HEK293 (cell line): ENCODE results near the gene MOV10L1.

Experiments used
- CTCF ChIA-PET: fragments of 350-600 bp; formaldehyde crosslinking; extraction: SDS; loops from one replicate; lab custom pipeline; 2021; ENCODE audit warnings: antibody characterized with exemption; lab: Yijun Ruan, JAX
- POLR2A ChIA-PET: fragments of 300-600 bp; formaldehyde crosslinking; extraction: SDS; loops from one replicate; lab custom pipeline; 2020; ENCODE audit warnings: antibody characterized with exemption, inconsistent platforms; lab: Yijun Ruan, JAX
- H3K27ac ChIP-seq: fragments of 200-500 bp; sonication (Bioruptor generic); 2 replicates; pipeline ENCODE4 v1.5.1; 2014; ENCODE audit warnings: low read depth, low read length, control low read depth, inconsistent platforms; ENCODE audit errors: extremely low read depth
- H3K36me3 ChIP-seq, 2 experiments: fragments of 200-500 bp in 1 of 2; sonication (Bioruptor generic) in 1 of 2; 1 replicate in 1 of 2; 2 replicates in 1 of 2; pipeline ENCODE4 v1.5.1; 2014 to 2017; ENCODE audit warnings: inconsistent platforms in 2 of 2, low read length in 2 of 2; ENCODE audit not compliant: control insufficient read depth in 2 of 2, insufficient read depth in 1 of 2
- H3K4me1 ChIP-seq: fragments of 200-500 bp; sonication (Bioruptor generic); 2 replicates; pipeline ENCODE4 v1.5.1; 2014; ENCODE audit warnings: mild to moderate bottlenecking, low read length, inconsistent platforms; ENCODE audit not compliant: control insufficient read depth, insufficient read depth
- H3K4me3 ChIP-seq: 2 replicates; pipeline ENCODE4 v1.5.1; 2011; ENCODE audit warnings: low read depth, mild to moderate bottlenecking, control low read depth, low read length, moderate library complexity
- H3K9me3 ChIP-seq: fragments of 200-500 bp; sonication (Bioruptor generic); 2 replicates; pipeline ENCODE4 v1.5.1; 2014; ENCODE audit warnings: low read depth, low read length, inconsistent platforms; ENCODE audit not compliant: control insufficient read depth, insufficient read depth
- AEBP2 ChIP-seq: fragments of 450-650 bp; formaldehyde crosslinking; IDR thresholded peaks from 2 replicates; pipeline ENCODE4 v1.5.1; 2016; ENCODE audit warnings: missing biosample characterization, missing genetic modification characterization, borderline replicate concordance
- EGR2 ChIP-seq: fragments of 450-650 bp; formaldehyde crosslinking; IDR thresholded peaks from 2 replicates; pipeline ENCODE4 v1.5.1; 2016; ENCODE audit warnings: low read depth, missing biosample characterization, missing genetic modification characterization
- GLIS2 ChIP-seq: fragments of 450-650 bp; formaldehyde crosslinking; IDR thresholded peaks from 2 replicates; pipeline ENCODE4 v1.5.1; 2016; ENCODE audit warnings: missing biosample characterization, missing genetic modification characterization
- RBAK ChIP-seq: fragments of 450-650 bp; formaldehyde crosslinking; IDR thresholded peaks from 2 replicates; pipeline ENCODE4 v1.5.1; 2016; ENCODE audit warnings: missing biosample characterization, missing genetic modification characterization
- ZBTB10 ChIP-seq: fragments of 450-650 bp; formaldehyde crosslinking; IDR thresholded peaks from 2 replicates; pipeline ENCODE4 v1.5.1; 2016; ENCODE audit warnings: missing biosample characterization, missing genetic modification characterization
- ZBTB49 ChIP-seq: fragments of 450-650 bp; formaldehyde crosslinking; IDR thresholded peaks from 2 replicates; pipeline ENCODE4 v1.5.1; 2016; ENCODE audit warnings: missing biosample characterization, missing genetic modification characterization, low read depth
- ZNF146 ChIP-seq: fragments of 450-650 bp; formaldehyde crosslinking; IDR thresholded peaks from 2 replicates; pipeline ENCODE4 v1.5.1; 2016; ENCODE audit warnings: missing biosample characterization, missing genetic modification characterization
- ZNF157 ChIP-seq: fragments of 450-650 bp; formaldehyde crosslinking; IDR thresholded peaks from 2 replicates; pipeline ENCODE4 v1.5.1; 2016; ENCODE audit warnings: missing biosample characterization, missing genetic modification characterization
- ZNF302 ChIP-seq: fragments of 450-650 bp; formaldehyde crosslinking; IDR thresholded peaks from 2 replicates; pipeline ENCODE4 v1.5.1; 2016; ENCODE audit warnings: missing biosample characterization, missing genetic modification characterization, low read depth
- ZNF354C ChIP-seq: fragments of 450-650 bp; formaldehyde crosslinking; IDR thresholded peaks from 2 replicates; pipeline ENCODE4 v1.5.1; 2016; ENCODE audit warnings: missing biosample characterization, missing genetic modification characterization, low read depth, borderline replicate concordance
- ZNF391 ChIP-seq: fragments of 450-650 bp; formaldehyde crosslinking; IDR thresholded peaks from 2 replicates; pipeline ENCODE4 v1.5.1; 2016; ENCODE audit warnings: low read depth, missing biosample characterization, missing genetic modification characterization, borderline replicate concordance
- ZNF473 ChIP-seq: fragments of 450-650 bp; formaldehyde crosslinking; IDR thresholded peaks from 2 replicates; pipeline ENCODE4 v1.5.1; 2017; ENCODE audit warnings: missing biosample characterization, missing genetic modification characterization
- ZNF777 ChIP-seq: fragments of 450-650 bp; formaldehyde crosslinking; IDR thresholded peaks from 2 replicates; pipeline ENCODE4 v1.5.1; 2017; ENCODE audit warnings: missing biosample characterization, missing genetic modification characterization, borderline replicate concordance

Gene MOV10L1

GRCh38 chr22:50041361-50042065 lies 48.3 kb upstream of the MOV10L1 start:
- TF ChIP-seq RBAK (tag by site-specific recombination) (no peak), AEBP2 (no peak), ZNF302 (tag by site-specific recombination) (no peak), GLIS2 (no peak), ZNF146 (tag by site-specific recombination) (no peak), ZNF157 (tag by site-specific recombination) (peak; percentile 68), ZBTB10 (tag by site-specific recombination) (peak; percentile 42; the same call in 1 of the 2 replicates)
- TF ChIP-seq, all 188 proteins: peak for 2
- CTCF ChIA-PET = interaction anchor here (1.7 kb wide), 1 partner anchor 10 kb away, joined by 5 read pairs; no protein-coding TSS in a partner anchor
- H3K9me3 ChIP-seq = no peaks in the 10 kb centered on the region
- POLR2A ChIA-PET = interaction anchor here (0.7 kb wide), 1 partner anchor 80 kb away, joined by 3 read pairs; no protein-coding TSS in a partner anchor
- no peaks in the 10 kb centered on the region for H3K4me1 ChIP-seq
- no peak overlapping the region for H3K4me3 ChIP-seq
- no peak overlapping the region for H3K27ac ChIP-seq
- no peaks in the 10 kb centered on the region for H3K36me3 ChIP-seq

- CTCF ChIA-PET = interaction anchor here (0.9 kb wide), 1 partner anchor 9 kb away, joined by 3 read pairs; no protein-coding TSS in a partner anchor
- H3K27ac ChIP-seq = no peak overlapping the region
- no peaks in the 10 kb centered on the region for H3K9me3 ChIP-seq
- H3K36me3 ChIP-seq = no peaks in the 10 kb centered on the region
- TF ChIP-seq EGR2 (tag by site-specific recombination) (no peak), ZNF777 (tag by site-specific recombination) (no peak), ZNF354C (tag by site-specific recombination) (no peak), ZNF473 (tag by site-specific recombination) (no peak), ZBTB49 (tag by site-specific recombination) (no peak), ZNF391 (tag by site-specific recombination) (no peak)
- no peaks in the 10 kb centered on the region for H3K4me1 ChIP-seq
- POLR2A ChIA-PET = no interaction called here
- H3K4me3 ChIP-seq = no peak overlapping the region
These were observed 45.2 kb upstream of the MOV10L1 start for GRCh38 chr22:50044485-50045118.
